K562 (cell line): ENCODE results near the gene ZFR2. TPM values are rescaled to one million over a fixed set of nuclear protein-coding genes. Genes with fewer than 3 reads are reported as not detected.
A peak's percentile ranks its signal among the peaks of the same experiment; 100 is the strongest.

ENCODE experiments used
- CC2D1A ChIP-seq: fragments of 450-650 bp; IDR thresholded peaks from 2 replicates; pipeline ENCODE4 v1.6.1; 2017; ENCODE audit warnings: mild to moderate bottlenecking
- CTCF ChIP-seq, 3 experiments: IDR thresholded peaks in 2 of 3; conservative IDR thresholded peaks in 1 of 3; 2 replicates each; pipeline ENCODE4 v1.5.1; 2011 to 2012; ENCODE audit warnings: low read length in 3 of 3, mild to moderate bottlenecking in 3 of 3, control low read depth in 2 of 3, improper control_type of control experiment in 1 of 3, inconsistent platforms in 1 of 3, low read depth in 1 of 3, mixed read lengths in 1 of 3, moderate library complexity in 1 of 3; ENCODE audit not compliant: insufficient read depth in 2 of 3
- CTCFL ChIP-seq: IDR thresholded peaks from 2 replicates; pipeline ENCODE4 v1.6.1; 2011; ENCODE audit warnings: borderline replicate concordance, low read depth, mild to moderate bottlenecking, moderate library complexity, low read length; ENCODE audit not compliant: insufficient read depth, poor library complexity, severe bottlenecking
- DEAF1 ChIP-seq: fragments of 450-650 bp; formaldehyde crosslinking; IDR thresholded peaks from 2 replicates; pipeline ENCODE4 v1.4.0; 2020; ENCODE audit warnings: mild to moderate bottlenecking, moderate library complexity
- E2F1 ChIP-seq: sonication (generic); formaldehyde crosslinking; IDR thresholded peaks from 2 replicates; pipeline ENCODE4 v1.8.1; 2023; ENCODE audit warnings: mild to moderate bottlenecking, missing genetic modification reagents, moderate library complexity
- HBP1 ChIP-seq: fragments of 450-650 bp; formaldehyde crosslinking; IDR thresholded peaks from 2 replicates; pipeline ENCODE4 v1.4.0; 2022; ENCODE audit warnings: missing genetic modification characterization
- HCFC1 ChIP-seq: IDR thresholded peaks from 2 replicates; pipeline ENCODE4 v1.6.1; 2012; ENCODE audit warnings: low read depth, low read length, improper control_type of control experiment
- HDGF ChIP-seq: fragments of 450-650 bp; IDR thresholded peaks from 2 replicates; pipeline ENCODE4 v1.6.1; 2016
- JUND ChIP-seq, 2 experiments: IDR thresholded peaks; 2 replicates in 1 of 2; 3 replicates in 1 of 2; pipeline ENCODE4 v1.6.1; 2011; ENCODE audit warnings: borderline replicate concordance in 2 of 2, low read depth in 2 of 2, low read length in 2 of 2, improper control_type of control experiment in 1 of 2, missing biosample characterization in 1 of 2, missing genetic modification characterization in 1 of 2, missing genetic modification reagents in 1 of 2
- MAZ ChIP-seq, 2 experiments: fragments of 450-650 bp in 1 of 2; sonication (generic) in 1 of 2; formaldehyde crosslinking; IDR thresholded peaks in 1 of 2; conservative IDR thresholded peaks in 1 of 2; 2 replicates each; pipeline versions ENCODE4 v1.4.0 to v1.5.0; 2020; ENCODE audit warnings: mild to moderate bottlenecking in 1 of 2, missing genetic modification reagents in 1 of 2
- RB1 ChIP-seq: fragments of 450-650 bp; IDR thresholded peaks from 2 replicates; pipeline ENCODE4 v1.6.1; 2017; ENCODE audit warnings: low read depth, mild to moderate bottlenecking
- SNIP1 ChIP-seq: fragments of 450-650 bp; IDR thresholded peaks from 2 replicates; pipeline ENCODE4 v1.7.1; 2017; ENCODE audit warnings: low read depth, mild to moderate bottlenecking
- TFAP4 ChIP-seq: sonication (generic); formaldehyde crosslinking; IDR thresholded peaks from 2 replicates; pipeline ENCODE4 v1.8.0; 2022; ENCODE audit warnings: missing genetic modification reagents, mild to moderate bottlenecking, moderate library complexity, borderline replicate concordance
- TSC22D4 ChIP-seq: fragments of 450-650 bp; IDR thresholded peaks from 2 replicates; pipeline ENCODE4 v1.6.1; 2016; ENCODE audit warnings: missing genetic modification characterization, missing biosample characterization, control low read depth
- XRCC5 ChIP-seq: fragments of 200-400 bp; formaldehyde crosslinking; IDR thresholded peaks from 2 replicates; pipeline ENCODE4 v1.6.1; 2017; ENCODE audit warnings: low read depth, mild to moderate bottlenecking, low read length
- ZC3H11A ChIP-seq: IDR thresholded peaks from 2 replicates; pipeline ENCODE4 v1.6.1; 2012; ENCODE audit warnings: low read depth, low read length, improper control_type of control experiment
- ZNF143 ChIP-seq: sonication (generic); formaldehyde crosslinking; IDR thresholded peaks from 2 replicates; pipeline ENCODE4 v1.9.0; 2022; ENCODE audit warnings: mild to moderate bottlenecking, missing genetic modification reagents
- ZNF507 ChIP-seq: conservative IDR thresholded peaks from 2 replicates; pipeline ENCODE4 v1.6.1; 2017; ENCODE audit warnings: missing genetic modification characterization, missing compliant biosample characterization
- polyA plus RNA-seq, 8 experiments: library from polyadenylated mRNA; depleted of rRNA in 4 of 8; stranded (reverse) in 5 of 8; unstranded in 3 of 8; fragments of >200 nt; fragmentation: Nextera tagmentation in 2 of 8; fragmentation: Illumina TruSeq in 1 of 8; extraction: Ambion mirVana in 2 of 8; extraction: Trizol in 1 of 8; gene quantifications; 2 replicates each; pipeline versions ENCODE4 v1.2.1 to v1.2.3, GENCODE V29; 2011 to 2014; ENCODE audit warnings: inconsistent platforms in 1 of 8, missing spikeins in 1 of 8
- total RNA-seq, 7 experiments: library from RNA; depleted of rRNA in 6 of 7; stranded (reverse); fragments of >200 nt in 6 of 7; fragmentation: Illumina TruSeq in 2 of 7; extraction: Trizol in 2 of 7; gene quantifications; 2 replicates each; pipeline versions ENCODE4 v1.2.1 to v1.2.3, GENCODE V29; 2011 to 2021; ENCODE audit warnings: low replicate concordance in 1 of 7

Gene ZFR2
- total and polyA plus RNA-seq, 9 of the 15 experiments (the other 6 are each of a cell fraction or from before 2014, with no cell fraction given), result 0.03 to 0.59 (median 0.07) TPM; not detected in 6

- peak; percentile 87 to 90 (median 89) for TF ChIP-seq CTCF (IDR thresholded peaks at IDR 0.05 in 2 of 3, conservative IDR thresholded peaks at IDR 0.05 in 1 of 3; ENCODE audit: insufficient read depth in 2 of 3, low read depth in 1 of 3, low read length in 3 of 3)
- peak; percentile 56; the same call in 1 of the 2 replicates for TF ChIP-seq DEAF1
- TF ChIP-seq SNIP1, result no peak
- 0 out of 2 replicates have a peak, but pooled peaks have one; percentile 56 for TF ChIP-seq RB1
- TF ChIP-seq XRCC5, result peak; percentile 39; the same call in 1 of the 2 replicates
- no peak for TF ChIP-seq ZNF143
- TF ChIP-seq ZC3H11A, result 0 out of 2 replicates have a peak, but pooled peaks have one; percentile 68
- no peak for TF ChIP-seq HDGF
- peak in 1 of 2 experiments; percentile 55; a peak in 1 of 4 replicates for TF ChIP-seq MAZ (CRISPR knock-in tag; conservative IDR thresholded peaks at IDR 0.05 in 1 of 2, IDR thresholded peaks at IDR 0.05 in 1 of 2)
- TF ChIP-seq CC2D1A, result peak; percentile 60; the same call in 1 of the 2 replicates
- TF ChIP-seq TFAP4 (CRISPR knock-in tag), result peak; percentile 30; the same call in 1 of the 2 replicates
- TF ChIP-seq HBP1, result no peak
- TF ChIP-seq E2F1 (CRISPR knock-in tag), result no peak
- 0 out of 2 replicates have a peak, but pooled peaks have one; percentile 9 for TF ChIP-seq HCFC1
- TF ChIP-seq CTCFL, result peak; percentile 1
- no peak for TF ChIP-seq TSC22D4 (tag)
- no peak for TF ChIP-seq ZNF507 (tag)
- TF ChIP-seq JUND (IDR thresholded peaks at IDR 0.05; ENCODE audit: borderline replicate concordance, low read depth, low read length), result 0 out of 2 replicates have a peak, but pooled peaks have one; percentile 19
- no peak for TF ChIP-seq JUND (tag; IDR thresholded peaks at IDR 0.05; ENCODE audit: borderline replicate concordance, low read depth, low read length)
These were observed 19.7 kb downstream of the ZFR2 start (continued) for GRCh38 chr19:3849092-3849491.
